Glutamatergic neuron (in vitro differentiated cells): ENCODE data around the gene GORASP1. TPM values are rescaled to one million over a fixed set of nuclear protein-coding genes. Genes with fewer than 3 reads are reported as not detected.

ENCODE experiments used
- DNase-seq: peaks from one replicate; pipeline ENCODE4 v3.0.0; 2022
- H3K27ac Mint-ChIP-seq: one replicate; pipeline ENCODE4 v1.8.0; 2020; ENCODE audit warnings: mild to moderate bottlenecking, mixed read lengths, inconsistent platforms; ENCODE audit not compliant: unreplicated experiment
- H3K27me3 Mint-ChIP-seq: one replicate; pipeline ENCODE4 v1.8.0; 2020; ENCODE audit warnings: mild to moderate bottlenecking, moderate library complexity, mixed read lengths, inconsistent platforms; ENCODE audit not compliant: unreplicated experiment
- H3K36me3 Mint-ChIP-seq: one replicate; pipeline ENCODE4 v1.8.0; 2020; ENCODE audit warnings: mild to moderate bottlenecking, mixed read lengths, inconsistent platforms; ENCODE audit not compliant: unreplicated experiment
- H3K4me1 Mint-ChIP-seq: one replicate; pipeline ENCODE4 v1.8.0; 2020; ENCODE audit warnings: mild to moderate bottlenecking, low read depth, mixed read lengths, inconsistent platforms; ENCODE audit not compliant: unreplicated experiment
- H3K4me3 Mint-ChIP-seq: one replicate; pipeline ENCODE4 v1.8.0; 2020; ENCODE audit warnings: mild to moderate bottlenecking, mixed read lengths, inconsistent platforms; ENCODE audit not compliant: unreplicated experiment
- H3K9me3 Mint-ChIP-seq: one replicate; pipeline ENCODE4 v1.8.0; 2020; ENCODE audit warnings: mild to moderate bottlenecking, moderate library complexity, mixed read lengths, inconsistent platforms; ENCODE audit not compliant: unreplicated experiment
- CTCF ChIP-seq: fragments of 200-600 bp; sonication (generic); IDR thresholded peaks from one replicate; pipeline ENCODE4 v1.5.0; 2021; ENCODE audit not compliant: partially characterized antibody, unreplicated experiment
- total RNA-seq: library from RNA; stranded (reverse); fragmentation: NEBNext Ultra II Directional; extraction: Animal tissue kit (Norgen Biotek cat#: 25700); gene quantifications from one replicate; pipeline ENCODE4 v1.2.1, GENCODE V29; 2021; ENCODE audit not compliant: unreplicated experiment

GORASP1 gene
- total RNA-seq, 1 donor from 2014 or later: 44.6 TPM

GRCh38 chr3:39144748-39145380 is 37.4 kb upstream of the GORASP1 start:
- no peak for DNase-seq
- Mint-ChIP-seq H3K4me1 (peaks cover 57% of the 10 kb centered on the region), H3K36me3 (no peaks in the 10 kb centered on the region), H3K27me3 (peaks cover 36% of the 10 kb centered on the region), H3K4me3 (no peak overlapping the region), H3K9me3 (peaks cover 25% of the 10 kb centered on the region), H3K27ac (no peak overlapping the region)
- TF ChIP-seq CTCF: no peak

GRCh38 chr3:39144095-39144747 is 36.8 kb upstream of the GORASP1 start:
- Mint-ChIP-seq H3K27me3 (peaks cover 34% of the 10 kb centered on the region), H3K27ac (no peak overlapping the region), H3K9me3 (peaks cover 19% of the 10 kb centered on the region), H3K36me3 (no peaks in the 10 kb centered on the region), H3K4me1 (peaks cover 51% of the 10 kb centered on the region), H3K4me3 (no peak overlapping the region)
- no peak for DNase-seq
- no peak for TF ChIP-seq CTCF

GRCh38 chr3:39143051-39143885 is 35.8 kb upstream of the GORASP1 start:
- TF ChIP-seq CTCF: no peak
- Mint-ChIP-seq H3K27me3 (peaks cover 25% of the 10 kb centered on the region), H3K9me3 (peaks cover 13% of the 10 kb centered on the region), H3K36me3 (no peaks in the 10 kb centered on the region), H3K27ac (no peak overlapping the region), H3K4me1 (peaks cover 41% of the 10 kb centered on the region), H3K4me3 (no peak overlapping the region)
- DNase-seq: no peak

GRCh38 chr3:39142067-39142466 is 34.6 kb upstream of the GORASP1 start:
- Mint-ChIP-seq H3K4me1 (peaks cover 30% of the 10 kb centered on the region), H3K27ac (no peak overlapping the region), H3K4me3 (no peak overlapping the region), H3K36me3 (no peaks in the 10 kb centered on the region), H3K27me3 (peaks cover 16% of the 10 kb centered on the region), H3K9me3 (peaks cover 8% of the 10 kb centered on the region)
- no peak for TF ChIP-seq CTCF
- no peak for DNase-seq
